GM12892 (cell line): ENCODE results near the gene TFF3.

Experiments
- POLR2A ChIP-seq: IDR thresholded peaks from 2 replicates; pipeline ENCODE4 v1.6.1; 2011; ENCODE audit warnings: low read depth, low read length, control low read depth
- POLR2AphosphoS5 ChIP-seq: IDR thresholded peaks from 2 replicates; pipeline ENCODE4 v1.6.1; 2011; ENCODE audit warnings: low read depth, low read length, control low read depth
- TAF1 ChIP-seq: IDR thresholded peaks from 2 replicates; pipeline ENCODE4 v1.6.1; 2011; ENCODE audit warnings: low read depth, mild to moderate bottlenecking, control low read depth, low read length, borderline replicate concordance

DNA sequence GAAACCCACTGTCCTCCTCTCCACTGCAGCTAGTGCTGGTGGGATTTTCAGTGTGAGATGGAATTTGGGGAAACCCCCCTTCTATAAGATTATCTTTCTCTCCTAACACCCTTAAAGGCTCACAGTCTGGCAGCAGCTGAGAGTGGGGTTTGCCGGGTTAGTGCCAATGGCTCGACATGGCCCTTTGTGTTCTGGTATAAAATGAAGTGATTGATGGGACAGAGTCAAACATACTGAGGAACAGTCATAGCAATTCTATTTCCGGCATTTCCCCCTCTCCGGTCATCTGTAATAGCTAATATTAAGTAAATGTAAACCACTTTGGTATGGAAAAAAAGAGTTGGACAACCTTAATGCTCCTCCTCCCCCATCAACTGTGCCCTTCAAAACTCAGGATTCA lies 37.6 kb downstream of the TFF3 start:
- no peak for TF ChIP-seq TAF1
- TF ChIP-seq POLR2A, result no peak
- no peak for TF ChIP-seq POLR2AphosphoS5
